Suprapubic skin (tissue), 4 donors: ENCODE data around the gene ASPRV1. TPM values are rescaled to one million over a fixed set of nuclear protein-coding genes. Genes with fewer than 3 reads are reported as not detected.

Experiments
- DNase-seq, 2 donors: peaks; one replicate each; pipeline ENCODE4 v3.0.0-alpha.2; 2019; ENCODE audit warnings: low spot score in 2 of 2
- H3K27ac ChIP-seq: fragments of 200-600 bp; sonication (generic); one replicate; pipeline ENCODE4 v1.5.1; 2019
- H3K27me3 ChIP-seq: fragments of 200-600 bp; sonication (generic); one replicate; pipeline ENCODE4 v1.5.1; 2019
- H3K36me3 ChIP-seq: fragments of 200-600 bp; sonication (generic); one replicate; pipeline ENCODE4 v1.5.1; 2019
- H3K4me1 ChIP-seq: fragments of 200-600 bp; sonication (generic); one replicate; pipeline ENCODE4 v1.5.1; 2019
- H3K4me3 ChIP-seq: fragments of 200-600 bp; sonication (generic); one replicate; pipeline ENCODE4 v1.5.1; 2019; ENCODE audit warnings: mild to moderate bottlenecking
- H3K9me3 ChIP-seq: fragments of 200-600 bp; sonication (generic); one replicate; pipeline ENCODE4 v1.5.1; 2019
- CTCF ChIP-seq, 2 donors: fragments of 200-600 bp in 1 of 2; fragments of 450-650 bp in 1 of 2; sonication (generic) in 1 of 2; IDR thresholded peaks; one replicate each; pipeline ENCODE4 v1.5.1; 2016 to 2019; ENCODE audit warnings: antibody characterized with exemption in 2 of 2, mild to moderate bottlenecking in 1 of 2, moderate library complexity in 1 of 2
- EP300 ChIP-seq: sonication (generic); formaldehyde crosslinking; IDR thresholded peaks from one replicate; pipeline ENCODE4 v1.6.1; 2017; ENCODE audit warnings: antibody characterized with exemption
- POLR2A ChIP-seq, 2 donors: fragments of 450-650 bp; IDR thresholded peaks; one replicate each; pipeline ENCODE4 v1.6.1; 2017; ENCODE audit warnings: antibody characterized with exemption in 2 of 2, mild to moderate bottlenecking in 2 of 2, moderate library complexity in 2 of 2
- POLR2AphosphoS5 ChIP-seq, 3 donors: sonication (generic); formaldehyde crosslinking; IDR thresholded peaks; one replicate each; pipeline ENCODE4 v1.6.1; 2017; ENCODE audit warnings: antibody characterized with exemption in 3 of 3
- WGBS: methylation state at CpG from one replicate; pipeline ENCODE4 v1.1.5; 2018; 5-methylcytosine and 5-hydroxymethylcytosine counted together
- total RNA-seq, 4 donors: library from RNA; depleted of rRNA; stranded (reverse); fragments of >200 nt; gene quantifications; one replicate each; pipeline ENCODE4 v1.1.0, GENCODE V29; 2016

Gene ASPRV1
- total RNA-seq, 4 donors from 2014 or later, result 45.3 to 805 (median 558) TPM

GRCh38 chr2:69986691-69987090 lies 25.3 kb upstream of the ASPRV1 start:
- no peaks in the 10 kb centered on the region for H3K9me3 ChIP-seq
- no peaks in the 10 kb centered on the region for H3K27me3 ChIP-seq
- no peaks in the 10 kb centered on the region for H3K4me1 ChIP-seq
- H3K36me3 ChIP-seq, result no peaks in the 10 kb centered on the region
- WGBS, result 88% methylated on average over 4 of the region's 4 CpGs
- H3K27ac ChIP-seq, result no peak overlapping the region
- no peak overlapping the region for H3K4me3 ChIP-seq
- TF ChIP-seq CTCF (IDR thresholded peaks at IDR 0.05), result no peak
- no peak for TF ChIP-seq POLR2A (IDR thresholded peaks at IDR 0.05)
- TF ChIP-seq POLR2AphosphoS5 (IDR thresholded peaks at IDR 0.05), result no peak
- TF ChIP-seq EP300, result no peak
- DNase-seq, result no peak

- Histone ChIP-seq H3K4me1 (no peaks in the 10 kb centered on the region), H3K9me3 (no peaks in the 10 kb centered on the region), H3K27me3 (no peaks in the 10 kb centered on the region), H3K27ac (no peak overlapping the region), H3K36me3 (no peaks in the 10 kb centered on the region), H3K4me3 (no peak overlapping the region)
- TF ChIP-seq POLR2A (IDR thresholded peaks at IDR 0.05) (no peak), EP300 (no peak), POLR2AphosphoS5 (IDR thresholded peaks at IDR 0.05) (no peak), CTCF (IDR thresholded peaks at IDR 0.05) (no peak)
- no peak for DNase-seq
- WGBS, result 79% methylated on average over 10 of the region's 10 CpGs
Observed at GRCh38 chr2:69985688-69986087, 24.3 kb upstream of the ASPRV1 start.

GRCh38 chr2:69985216-69985615 lies 23.8 kb upstream of the ASPRV1 start:
- Histone ChIP-seq H3K27ac (no peak overlapping the region), H3K4me1 (no peaks in the 10 kb centered on the region), H3K36me3 (no peaks in the 10 kb centered on the region), H3K9me3 (no peaks in the 10 kb centered on the region), H3K27me3 (no peaks in the 10 kb centered on the region), H3K4me3 (no peak overlapping the region)
- no peak for DNase-seq
- 92% methylated on average over 3 of the region's 3 CpGs for WGBS
- no peak for TF ChIP-seq CTCF (IDR thresholded peaks at IDR 0.05)
- TF ChIP-seq POLR2A (IDR thresholded peaks at IDR 0.05), result no peak
- no peak for TF ChIP-seq POLR2AphosphoS5 (IDR thresholded peaks at IDR 0.05)
- TF ChIP-seq EP300, result no peak

- H3K27ac ChIP-seq, result no peak overlapping the region
- 77% methylated on average over 3 of the region's 3 CpGs for WGBS
- H3K9me3 ChIP-seq, result no peaks in the 10 kb centered on the region
- no peak overlapping the region for H3K4me3 ChIP-seq
- TF ChIP-seq POLR2AphosphoS5 (IDR thresholded peaks at IDR 0.05) (no peak), POLR2A (IDR thresholded peaks at IDR 0.05) (no peak)
- H3K36me3 ChIP-seq, result no peaks in the 10 kb centered on the region
- H3K4me1 ChIP-seq, result no peaks in the 10 kb centered on the region
- DNase-seq, result no peak
- no peaks in the 10 kb centered on the region for H3K27me3 ChIP-seq
Observed at GRCh38 chr2:69983392-69983966, 22.0 kb upstream of the ASPRV1 start.

- no peaks in the 10 kb centered on the region for H3K27me3 ChIP-seq
- TF ChIP-seq CTCF (IDR thresholded peaks at IDR 0.05) (no peak), POLR2A (IDR thresholded peaks at IDR 0.05) (no peak), POLR2AphosphoS5 (IDR thresholded peaks at IDR 0.05) (no peak)
- H3K27ac ChIP-seq, result no peak overlapping the region
- H3K9me3 ChIP-seq, result no peaks in the 10 kb centered on the region
- WGBS, result 77% methylated on average over 8 of the region's 8 CpGs
- no peak for DNase-seq
- no peaks in the 10 kb centered on the region for H3K4me1 ChIP-seq
- no peak overlapping the region for H3K4me3 ChIP-seq
- H3K36me3 ChIP-seq, result no peaks in the 10 kb centered on the region
Observed at GRCh38 chr2:69979902-69980807, 18.7 kb upstream of the ASPRV1 start.
